Testis (tissue), 2 donors: ENCODE results near the gene XK.

Experiments used
- CTCF ChIP-seq, 3 experiments: fragments of 450-650 bp in 2 of 3; fragments of 200-600 bp in 1 of 3; sonication (generic) in 1 of 3; IDR thresholded peaks; one replicate each; pipeline ENCODE4 v1.5.1; 2016 to 2019; ENCODE audit warnings: antibody characterized with exemption in 3 of 3, mild to moderate bottlenecking in 2 of 3, moderate library complexity in 1 of 3
- POLR2A ChIP-seq: fragments of 450-650 bp; IDR thresholded peaks from one replicate; pipeline ENCODE4 v1.6.1; 2017; ENCODE audit warnings: antibody characterized with exemption, mild to moderate bottlenecking, moderate library complexity

- TF ChIP-seq CTCF (IDR thresholded peaks at IDR 0.05): no peak
- TF ChIP-seq POLR2A: no peak
These were observed 43.7 kb upstream of the XK start for GRCh38 chrX:37641859-37642258.
